Left kidney (tissue), 2 donors: ENCODE measurements around the gene SP8. TPM values are rescaled to one million over a fixed set of nuclear protein-coding genes. Genes with fewer than 3 reads are reported as not detected.

Experiments used
- DNase-seq: peaks from one replicate; pipeline ENCODE4 v3.0.0-alpha.2; 2013
- polyA plus RNA-seq: library from polyadenylated mRNA; unstranded; fragments of 120-200 nt; gene quantifications from one replicate; pipeline ENCODE4 v1.2.1, GENCODE V29; 2013; ENCODE audit not compliant: insufficient read length

SP8 gene
- polyA plus RNA-seq, 1 donor, result not detected

DNA sequence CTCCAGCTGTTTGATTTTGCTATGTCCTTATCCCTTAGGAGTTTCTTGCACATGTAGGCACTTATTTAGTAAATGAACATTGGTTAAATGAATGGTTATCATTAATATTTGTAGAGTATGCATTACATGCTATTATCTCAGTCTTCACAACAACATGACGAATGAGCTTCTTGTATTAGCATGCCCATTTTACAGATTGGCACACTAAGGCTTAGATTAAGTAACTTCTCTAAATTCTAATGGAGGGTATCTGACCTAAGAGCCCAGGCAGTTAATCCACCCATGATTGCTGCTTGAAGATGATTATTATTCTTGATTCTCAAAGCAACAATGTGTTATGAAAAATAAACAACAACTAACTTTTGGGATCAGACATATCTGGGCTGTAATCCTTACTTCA is 32.7 kb downstream of the SP8 start:
- no peak for DNase-seq

GRCh38 chr7:20749906-20750305 is 36.8 kb downstream of the SP8 start:
- DNase-seq, result no peak

GRCh38 chr7:20748853-20749252 is 37.8 kb downstream of the SP8 start:
- no peak for DNase-seq

GRCh38 chr7:20747001-20747400 is 39.7 kb downstream of the SP8 start:
- DNase-seq, result no peak

GRCh38 chr7:20745702-20746101 is 41.0 kb downstream of the SP8 start:
- DNase-seq, result no peak

DNA sequence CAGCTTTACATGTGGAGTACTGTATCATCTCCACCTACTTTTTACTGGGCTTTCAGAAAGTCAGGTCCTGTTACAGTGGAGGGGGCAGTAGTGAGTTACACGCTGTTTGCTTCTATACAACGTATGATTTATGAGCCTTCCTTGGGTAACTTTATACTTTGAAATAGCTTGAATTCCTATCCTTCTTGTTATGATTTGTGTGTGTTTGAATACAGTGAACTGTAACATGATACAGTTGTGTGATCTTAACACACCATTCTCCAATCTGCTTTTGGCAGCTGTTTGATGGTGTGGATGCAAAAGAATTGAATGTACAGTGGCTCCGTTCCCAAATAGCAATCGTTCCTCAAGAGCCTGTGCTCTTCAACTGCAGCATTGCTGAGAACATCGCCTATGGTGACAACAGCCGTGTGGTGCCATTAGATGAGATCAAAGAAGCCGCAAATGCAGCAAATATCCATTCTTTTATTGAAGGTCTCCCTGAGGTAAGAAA is 41.7 kb downstream of the SP8 start:
- DNase-seq, result peak; percentile 68

- no peak for DNase-seq
Observed at GRCh38 chr7:20742913-20743312, 43.8 kb downstream of the SP8 start.

DNA sequence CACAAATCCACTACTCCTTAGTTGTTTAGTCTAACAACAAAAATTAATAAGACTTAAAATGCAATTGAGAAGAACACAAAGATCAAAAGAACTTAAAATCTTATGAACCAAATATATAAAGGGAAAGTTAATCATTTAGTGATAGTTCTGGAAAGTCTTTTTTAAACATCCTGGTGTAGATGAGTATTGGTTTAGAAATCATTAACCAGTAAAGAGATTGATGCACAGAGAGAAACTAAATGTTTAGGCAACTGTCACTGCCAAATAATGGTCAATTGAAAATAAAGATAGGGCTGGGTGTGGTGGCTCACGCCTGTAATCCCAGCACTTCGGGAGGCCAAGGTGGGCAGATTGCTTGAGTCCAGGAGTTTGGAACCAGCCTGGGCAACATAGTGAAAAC is 44.9 kb downstream of the SP8 start:
- DNase-seq, result no peak

- no peak for DNase-seq
Observed at GRCh38 chr7:20738518-20739481, 47.9 kb downstream of the SP8 start.

GRCh38 chr7:20737840-20738448 is 48.7 kb downstream of the SP8 start:
- no peak for DNase-seq

- DNase-seq, result no peak
Observed at GRCh38 chr7:20735346-20736065, 51.2 kb downstream of the SP8 start.

Other genes starting within 250 kb of the SP8 start
- 0.17 TPM for gene ABCB5, start 171.2 kb downstream of the SP8 start, polyA plus RNA-seq